Heart left ventricle (tissue), 16 donors: Measurements from ENCODE around the gene STON1. TPM values are rescaled to one million over a fixed set of nuclear protein-coding genes. Genes with fewer than 3 reads are reported as not detected.

ENCODE experiments used
- ATAC-seq, 4 donors: fragments of 200-7000 bp; cut with Tn5 transposase; one replicate each; pipeline ENCODE4 v1.9.1; 2020 to 2022; ENCODE audit warnings: moderate library complexity in 4 of 4, mild to moderate bottlenecking in 3 of 4, moderate number of reproducible peaks in 1 of 4
- DNase-seq, 5 donors: peaks; one replicate each; pipeline ENCODE4 v3.0.0-alpha.2; 2020
- H3K27ac ChIP-seq, 12 donors: fragments of 200-600 bp; sonication (generic) in 4 of 12; one replicate each; pipeline versions ENCODE4 v1.5.0 to v1.8.0; 2016 to 2022; ENCODE audit warnings: mild to moderate bottlenecking in 2 of 12
- H3K27me3 ChIP-seq, 9 donors: fragments of 200-600 bp; sonication (generic) in 2 of 9; one replicate each; pipeline versions ENCODE4 v1.5.1 to v1.8.0; 2016 to 2022; ENCODE audit warnings: mild to moderate bottlenecking in 3 of 9
- H3K36me3 ChIP-seq, 9 donors: fragments of 200-600 bp; sonication (generic) in 2 of 9; one replicate each; pipeline versions ENCODE4 v1.5.0 to v1.8.0; 2018 to 2022; ENCODE audit warnings: mild to moderate bottlenecking in 2 of 9
- H3K4me1 ChIP-seq, 12 donors: fragments of 200-600 bp; sonication (generic) in 4 of 12; one replicate each; pipeline versions ENCODE4 v1.5.0 to v1.8.0; 2016 to 2022; ENCODE audit warnings: mild to moderate bottlenecking in 3 of 12
- H3K4me3 ChIP-seq, 12 donors: fragments of 200-600 bp; sonication (generic) in 4 of 12; one replicate each; pipeline versions ENCODE4 v1.5.0 to v1.8.0; 2017 to 2022; ENCODE audit warnings: mild to moderate bottlenecking in 9 of 12, moderate library complexity in 4 of 12
- H3K9me3 ChIP-seq, 12 donors: fragments of 200-600 bp; sonication (generic) in 4 of 12; one replicate each; pipeline versions ENCODE4 v1.5.0 to v1.8.0; 2016 to 2022; ENCODE audit warnings: mild to moderate bottlenecking in 1 of 12
- POLR2A ChIP-seq, 2 donors: fragments of 450-650 bp; IDR thresholded peaks; one replicate each; pipeline ENCODE4 v1.6.1; 2017; ENCODE audit warnings: antibody characterized with exemption in 2 of 2, mild to moderate bottlenecking in 2 of 2, moderate library complexity in 2 of 2
- WGBS, 4 donors: extraction: QIAGEN DNeasy Blood & Tissue Kit in 2 of 4; methylation state at CpG; one replicate each; pipeline versions ENCODE4 v1.1.5 to v1.1.7; 2013 to 2018; 5-methylcytosine and 5-hydroxymethylcytosine counted together
- intact Hi-C, 10 donors: fragments of 100-400 bp; cut with DNase I; formaldehyde crosslinking; loops; one replicate each; pipeline versions ENCODE4 v1.11.1 to v1.14.2; 2022
- polyA plus RNA-seq, 2 donors: library from polyadenylated mRNA; stranded (reverse); fragments of 200-250 nt; gene quantifications; one replicate each; pipeline ENCODE4 v1.2.3, GENCODE V29; 2013
- total RNA-seq, 9 donors: library from RNA; depleted of rRNA in 2 of 9; stranded (reverse); fragments of >200 nt in 2 of 9; fragmentation: NEBNext Ultra II Directional in 3 of 9; extraction: Animal tissue kit (Norgen Biotek cat#: 25700) in 3 of 9; gene quantifications; one replicate each; pipeline versions ENCODE4 v1.1.0 to v1.2.4, GENCODE V29; 2016 to 2023
- TF ChIP-seq, protein P1 (sequence below), 12 donors: fragments of 200-600 bp; sonication (generic) in 4 of 12; IDR thresholded peaks; one replicate each; pipeline versions ENCODE4 v1.5.0 to v1.8.0; 2018 to 2022; ENCODE audit warnings: antibody characterized with exemption in 12 of 12, mild to moderate bottlenecking in 5 of 12
- donor health status: ischemic (EF 13 %, LVEDD 7.1; RV severe dilation, severe dysfunction).
- donor health status: healthy with polysubstance abuse.
- donor health status: DM: no; HTN: yes; CAD: no.
- donor health status: DM: no; HTN: no; CAD: no.
- donor health status: ischemic (EF 25% LVEDD 6.9; RV normal size, moderate dysfunction).
- donor health status: ischemic (EF 25% LVEDD 5.7; RV mildly dilated, moderate dysfunction).
- donor health status: healthy.
- donor health status: DM: yes; HTN: yes; CAD: no.
- donor health status: ischemic (EF 35%, LVEDD 5.7; RV mildly dilated, moderate dysfunction).
- donor health status: nonischemic (EF 11% LVEDD 7.7; RV severe dilation, severe dysfunction).
- donor health status: DM: yes; HTN: yes; CAD: no.
- donor health status: PGD.
- donor health status: ischemic (EF 29% LVEDD 5.4; RV normal size, mild dysfunction).
- donor health status: nonischemic (EF 23%, LVEDD 6.1; RV moderate dilation, normal function).

STON1 gene
- total and polyA plus RNA-seq, 11 donors, result 2.6 to 8.6 (median 4.4) TPM

DNA sequence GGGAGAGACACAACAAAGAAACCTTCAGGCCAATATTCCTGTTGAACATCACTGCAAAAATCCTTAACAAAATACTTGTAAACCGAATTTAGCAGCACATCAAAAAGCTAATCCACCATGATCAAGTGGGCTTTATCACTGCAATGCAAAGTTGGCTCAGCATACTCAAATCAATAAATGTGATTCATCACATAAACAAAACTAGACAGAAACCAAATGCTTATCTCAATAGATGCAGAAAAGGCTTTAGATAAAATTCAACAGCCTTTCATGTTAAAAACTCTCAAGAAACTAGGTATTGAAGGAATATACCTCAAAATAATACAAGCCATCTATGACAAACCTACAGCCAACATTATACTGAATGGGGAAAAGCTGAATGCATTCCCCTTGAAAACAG is 108.3 kb downstream of the STON1 start:
- DNase-seq, result no peak
- 50 to 70% (median 56%) methylated on average over 1 of the region's 1 CpG for WGBS, 4 donors
- no peak for ATAC-seq

More for the DNA sequence above, 108.3 kb downstream of the STON1 start:
- intact Hi-C loops, result no loop called here
- H3K36me3 ChIP-seq, result no peaks in the 10 kb centered on the region
- H3K27ac ChIP-seq, result no peak overlapping the region
- H3K9me3 ChIP-seq, result peaks cover 0 to 21% (median 0%) of the 10 kb centered on the region in 12 donors
- TF ChIP-seq, protein P1, sequence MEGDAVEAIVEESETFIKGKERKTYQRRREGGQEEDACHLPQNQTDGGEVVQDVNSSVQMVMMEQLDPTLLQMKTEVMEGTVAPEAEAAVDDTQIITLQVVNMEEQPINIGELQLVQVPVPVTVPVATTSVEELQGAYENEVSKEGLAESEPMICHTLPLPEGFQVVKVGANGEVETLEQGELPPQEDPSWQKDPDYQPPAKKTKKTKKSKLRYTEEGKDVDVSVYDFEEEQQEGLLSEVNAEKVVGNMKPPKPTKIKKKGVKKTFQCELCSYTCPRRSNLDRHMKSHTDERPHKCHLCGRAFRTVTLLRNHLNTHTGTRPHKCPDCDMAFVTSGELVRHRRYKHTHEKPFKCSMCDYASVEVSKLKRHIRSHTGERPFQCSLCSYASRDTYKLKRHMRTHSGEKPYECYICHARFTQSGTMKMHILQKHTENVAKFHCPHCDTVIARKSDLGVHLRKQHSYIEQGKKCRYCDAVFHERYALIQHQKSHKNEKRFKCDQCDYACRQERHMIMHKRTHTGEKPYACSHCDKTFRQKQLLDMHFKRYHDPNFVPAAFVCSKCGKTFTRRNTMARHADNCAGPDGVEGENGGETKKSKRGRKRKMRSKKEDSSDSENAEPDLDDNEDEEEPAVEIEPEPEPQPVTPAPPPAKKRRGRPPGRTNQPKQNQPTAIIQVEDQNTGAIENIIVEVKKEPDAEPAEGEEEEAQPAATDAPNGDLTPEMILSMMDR (IDR thresholded peaks at IDR 0.05), result no peak
- no peak for TF ChIP-seq POLR2A (IDR thresholded peaks at IDR 0.05)
- H3K4me1 ChIP-seq, result no peaks in the 10 kb centered on the region
- no peaks in the 10 kb centered on the region for H3K27me3 ChIP-seq
- no peak overlapping the region for H3K4me3 ChIP-seq

Other genes with a start within 250 kb of the STON1 start
- gene FOXN2, start 215.5 kb upstream of the STON1 start, total RNA-seq, result 10 to 100 TPM in 6 of 9 donors, 1 to 10 TPM in 3; 7.3 to 17.0 (median 13.0) TPM
- 1 to 10 TPM; 1.8 to 5.3 TPM for gene FOXN2, start 215.5 kb upstream of the STON1 start, polyA plus RNA-seq
- gene PPP1R21, start 89.4 kb upstream of the STON1 start, total RNA-seq, result 10 to 100 TPM in 7 of 9 donors, 1 to 10 TPM in 2; 8.6 to 18.9 (median 12.1) TPM
- 10 to 100 TPM; 10.4 to 16.3 TPM for gene PPP1R21, start 89.4 kb upstream of the STON1 start, polyA plus RNA-seq
- under 1 TPM in 2 of 9 donors, not detected in 7; 0.63 to 0.95 TPM for gene GTF2A1L, start 87.7 kb downstream of the STON1 start, total RNA-seq
- under 1 TPM in 1 of 2 donors, not detected in 1; 0.14 TPM for gene GTF2A1L, start 87.7 kb downstream of the STON1 start, polyA plus RNA-seq
- 1 to 10 TPM in 2 of 9 donors, under 1 TPM in 2, not detected in 5; 0.09 to 1.4 (median 0.73) TPM for gene LHCGR, start 225.6 kb downstream of the STON1 start, total RNA-seq
- gene LHCGR, start 225.6 kb downstream of the STON1 start, polyA plus RNA-seq, result under 1 TPM in 1 of 2 donors, not detected in 1; 0.30 TPM